Fibroblast of lung (primary cell): ENCODE data around the gene PRPS2. TPM values are rescaled to one million over a fixed set of nuclear protein-coding genes. Genes with fewer than 3 reads are reported as not detected.

Experiments used
- DNase-seq, 2 donors: peaks; one replicate each; pipeline versions ENCODE4 v3.0.0 to v3.0.0-alpha.2; 2010; ENCODE audit warnings: low read depth in 2 of 2
- H2AFZ ChIP-seq: 2 replicates; pipeline ENCODE4 v1.5.1; 2012; ENCODE audit warnings: low read length, control low read depth, inconsistent platforms
- H3K27ac ChIP-seq: 2 replicates; pipeline ENCODE4 v1.5.1; 2011; ENCODE audit warnings: low read length, control low read depth; ENCODE audit not compliant: insufficient read depth
- H3K27me3 ChIP-seq: 2 replicates; pipeline ENCODE4 v1.5.1; 2011; ENCODE audit warnings: mild to moderate bottlenecking, low read length; ENCODE audit not compliant: control insufficient read depth, insufficient read depth
- H3K36me3 ChIP-seq: 2 replicates; pipeline ENCODE4 v1.5.1; 2011; ENCODE audit warnings: low read length; ENCODE audit not compliant: control insufficient read depth, insufficient read depth
- H3K4me1 ChIP-seq: 2 replicates; pipeline ENCODE4 v1.5.1; 2011; ENCODE audit warnings: low read length; ENCODE audit not compliant: control insufficient read depth, insufficient read depth; ENCODE audit errors: extremely low read depth
- H3K4me2 ChIP-seq: 2 replicates; pipeline ENCODE4 v1.5.1; 2011; ENCODE audit warnings: low read length, control low read depth; ENCODE audit not compliant: insufficient read depth; ENCODE audit errors: extremely low read depth
- H3K4me3 ChIP-seq, 4 experiments: fragments of 200-600 bp in 1 of 4; sonication (generic) in 1 of 4; replicated peaks in 1 of 4; 2 replicates each; pipeline ENCODE4 v1.5.1; 2011 to 2016; ENCODE audit warnings: low read length in 4 of 4, low read depth in 3 of 4, mild to moderate bottlenecking in 3 of 4, control low read depth in 2 of 4, inconsistent platforms in 1 of 4, mixed read lengths in 1 of 4; ENCODE audit not compliant: insufficient read depth in 1 of 4; ENCODE audit errors: control extremely low read depth in 1 of 4
- H3K79me2 ChIP-seq: 2 replicates; pipeline ENCODE4 v1.5.1; 2012; ENCODE audit warnings: mild to moderate bottlenecking, low read length, inconsistent platforms; ENCODE audit not compliant: control insufficient read depth, insufficient read depth
- H3K9ac ChIP-seq: 2 replicates; pipeline ENCODE4 v1.5.1; 2011; ENCODE audit warnings: mild to moderate bottlenecking, low read length, control low read depth; ENCODE audit not compliant: insufficient read depth
- H3K9me3 ChIP-seq: 2 replicates; pipeline ENCODE4 v1.5.1; 2012; ENCODE audit warnings: low read depth, low read length; ENCODE audit not compliant: control insufficient read depth, insufficient read depth
- H4K20me1 ChIP-seq: 2 replicates; pipeline ENCODE4 v1.5.1; 2011; ENCODE audit warnings: low read length; ENCODE audit not compliant: control insufficient read depth, insufficient read depth; ENCODE audit errors: extremely low read depth
- EZH2 ChIP-seq: IDR thresholded peaks from 2 replicates; pipeline ENCODE4 v1.5.1; 2012; ENCODE audit warnings: low read length, control low read depth, mild to moderate bottlenecking; ENCODE audit errors: missing control alignments
- polyA plus RNA-seq, 2 donors: library from polyadenylated mRNA; depleted of rRNA in 1 of 2; stranded (reverse) in 1 of 2; unstranded in 1 of 2; fragments of >200 nt; gene quantifications; 2 replicates each; pipeline ENCODE4 v1.2.1, GENCODE V29; 2011 to 2012; ENCODE audit warnings: missing spikeins in 1 of 2
- total RNA-seq: library from RNA; depleted of rRNA; stranded (reverse); fragments of >200 nt; gene quantifications from 2 replicates; pipeline ENCODE4 v1.2.1, GENCODE V29; 2014
- TF ChIP-seq, protein P1 (sequence below), 2 donors: IDR thresholded peaks in 1 of 2; conservative IDR thresholded peaks in 1 of 2; 1 replicate in 1 of 2; 2 replicates in 1 of 2; pipeline ENCODE4 v1.5.1; 2011 to 2012; ENCODE audit warnings: low read length in 2 of 2, control low read depth in 1 of 2, inconsistent platforms in 1 of 2, low read depth in 1 of 2, mild to moderate bottlenecking in 1 of 2

The PRPS2 gene
- total and polyA plus RNA-seq, 2 donors (not counting 1 experiment from before 2014, with no cell fraction given) = 13.6 to 25.3 TPM

DNA sequence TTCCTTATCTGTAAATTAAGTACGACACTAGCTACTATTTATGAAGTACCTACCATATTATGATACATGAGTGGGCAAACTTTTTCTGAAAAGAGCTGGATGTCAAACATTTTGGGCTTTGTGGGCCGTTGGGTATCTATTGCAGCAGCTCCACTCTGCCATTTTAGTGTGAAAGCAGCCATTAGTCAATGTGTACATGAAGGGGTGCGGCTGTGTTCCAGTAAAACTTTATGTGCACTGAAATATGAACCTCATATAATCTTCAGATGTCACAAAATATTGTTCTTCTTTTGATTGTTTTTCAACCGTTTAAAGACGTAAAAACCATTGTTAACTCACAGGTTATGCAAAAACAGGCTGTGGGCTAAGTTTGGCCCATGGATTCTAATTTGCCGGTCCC is 14.1 kb downstream of the PRPS2 start:
- no peak overlapping the region for H3K9ac ChIP-seq
- H3K4me1 ChIP-seq = no peaks in the 10 kb centered on the region
- no peak overlapping the region for H3K4me3 ChIP-seq
- no peaks in the 10 kb centered on the region for H3K27me3 ChIP-seq
- H3K79me2 ChIP-seq = no peaks in the 10 kb centered on the region
- no peak for DNase-seq
- H3K4me2 ChIP-seq = no peak overlapping the region
- H2AFZ ChIP-seq = no peak overlapping the region
- H3K36me3 ChIP-seq = peaks cover 2% of the 10 kb centered on the region
- H3K9me3 ChIP-seq = no peaks in the 10 kb centered on the region
- no peak for TF ChIP-seq EZH2
- TF ChIP-seq, protein P1, sequence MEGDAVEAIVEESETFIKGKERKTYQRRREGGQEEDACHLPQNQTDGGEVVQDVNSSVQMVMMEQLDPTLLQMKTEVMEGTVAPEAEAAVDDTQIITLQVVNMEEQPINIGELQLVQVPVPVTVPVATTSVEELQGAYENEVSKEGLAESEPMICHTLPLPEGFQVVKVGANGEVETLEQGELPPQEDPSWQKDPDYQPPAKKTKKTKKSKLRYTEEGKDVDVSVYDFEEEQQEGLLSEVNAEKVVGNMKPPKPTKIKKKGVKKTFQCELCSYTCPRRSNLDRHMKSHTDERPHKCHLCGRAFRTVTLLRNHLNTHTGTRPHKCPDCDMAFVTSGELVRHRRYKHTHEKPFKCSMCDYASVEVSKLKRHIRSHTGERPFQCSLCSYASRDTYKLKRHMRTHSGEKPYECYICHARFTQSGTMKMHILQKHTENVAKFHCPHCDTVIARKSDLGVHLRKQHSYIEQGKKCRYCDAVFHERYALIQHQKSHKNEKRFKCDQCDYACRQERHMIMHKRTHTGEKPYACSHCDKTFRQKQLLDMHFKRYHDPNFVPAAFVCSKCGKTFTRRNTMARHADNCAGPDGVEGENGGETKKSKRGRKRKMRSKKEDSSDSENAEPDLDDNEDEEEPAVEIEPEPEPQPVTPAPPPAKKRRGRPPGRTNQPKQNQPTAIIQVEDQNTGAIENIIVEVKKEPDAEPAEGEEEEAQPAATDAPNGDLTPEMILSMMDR (conservative IDR thresholded peaks at IDR 0.05 in 1 of 2, IDR thresholded peaks at IDR 0.05 in 1 of 2; ENCODE audit: low read depth in 1 of 2, low read length in 2 of 2) = no peak
- H4K20me1 ChIP-seq = no peaks in the 10 kb centered on the region
- H3K27ac ChIP-seq = no peak overlapping the region

DNA sequence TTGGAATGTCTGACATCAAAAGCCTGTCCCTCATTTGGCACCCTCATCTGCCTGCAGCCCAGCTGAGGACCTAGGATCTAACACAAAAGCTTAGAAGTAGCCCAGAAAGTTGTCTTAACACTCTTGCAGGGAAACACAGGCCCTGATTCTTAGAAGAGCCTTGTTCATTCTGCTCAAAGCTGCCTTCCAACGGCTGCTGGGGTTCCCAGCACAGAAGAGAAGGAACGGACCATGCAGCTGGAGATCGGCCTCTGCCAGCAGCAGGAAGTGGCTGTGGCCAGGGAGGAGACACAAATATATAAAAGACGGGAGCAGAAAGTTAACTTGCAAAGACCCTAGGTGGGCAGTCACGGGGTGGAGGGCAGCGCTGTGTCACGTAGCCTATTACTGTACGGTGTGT is 20.4 kb downstream of the PRPS2 start:
- Histone ChIP-seq H3K27ac (no peak overlapping the region), H3K79me2 (no peaks in the 10 kb centered on the region), H3K9ac (no peak overlapping the region), H2AFZ (no peak overlapping the region), H3K4me1 (no peaks in the 10 kb centered on the region), H3K9me3 (no peaks in the 10 kb centered on the region), H4K20me1 (no peaks in the 10 kb centered on the region), H3K27me3 (no peaks in the 10 kb centered on the region), H3K36me3 (no peaks in the 10 kb centered on the region), H3K4me2 (no peak overlapping the region), H3K4me3 (no peak overlapping the region)
- DNase-seq = no peak
- TF ChIP-seq, protein P1 (conservative IDR thresholded peaks at IDR 0.05 in 1 of 2, IDR thresholded peaks at IDR 0.05 in 1 of 2; ENCODE audit: low read depth in 1 of 2, low read length in 2 of 2) = no peak
- TF ChIP-seq EZH2 = no peak

DNA sequence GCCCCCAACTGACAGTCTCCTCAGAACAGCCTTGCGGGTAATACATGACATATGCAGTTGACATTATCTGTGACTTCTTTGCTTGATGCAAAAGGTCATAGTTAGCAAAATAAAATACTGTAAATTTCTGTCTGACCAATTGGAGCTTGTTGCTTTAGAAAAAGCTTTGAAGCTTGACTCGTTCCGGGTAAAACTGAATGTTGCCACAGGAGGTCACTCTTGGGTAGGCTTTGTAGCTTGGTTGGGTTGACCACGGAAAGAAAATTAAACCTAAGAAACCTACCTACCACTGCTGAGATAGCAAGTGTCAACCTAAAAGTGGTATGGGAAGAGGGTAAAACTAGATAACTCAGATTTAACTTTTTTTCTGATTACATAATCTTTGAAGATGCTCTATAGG is 23.2 kb downstream of the PRPS2 start:
- no peak overlapping the region for H2AFZ ChIP-seq
- no peaks in the 10 kb centered on the region for H3K9me3 ChIP-seq
- H3K36me3 ChIP-seq = no peaks in the 10 kb centered on the region
- H3K27me3 ChIP-seq = no peaks in the 10 kb centered on the region
- no peaks in the 10 kb centered on the region for H3K79me2 ChIP-seq
- no peak overlapping the region for H3K4me3 ChIP-seq
- H3K27ac ChIP-seq = no peak overlapping the region
- TF ChIP-seq, protein P1 (conservative IDR thresholded peaks at IDR 0.05 in 1 of 2, IDR thresholded peaks at IDR 0.05 in 1 of 2; ENCODE audit: low read depth in 1 of 2, low read length in 2 of 2) = peak; percentile 44 to 58
- no peak for TF ChIP-seq EZH2
- H3K9ac ChIP-seq = no peak overlapping the region
- peak; percentile 25 to 64 for DNase-seq
- no peaks in the 10 kb centered on the region for H4K20me1 ChIP-seq
- H3K4me1 ChIP-seq = no peaks in the 10 kb centered on the region
- no peak overlapping the region for H3K4me2 ChIP-seq
